NCI-H2107 (cell line): ENCODE results near the gene HSF4.
A peak's percentile ranks its signal among the peaks of the same experiment; 100 is the strongest.

Experiments
- DNase-seq: peaks from one replicate; lab custom pipeline; 2025; lab: John Stamatoyannopoulos, UW

Gene HSF4

GRCh38 chr16:67184995-67185650 lies 20.6 kb downstream of the HSF4 start:
- DNase-seq = peak; percentile 68

- no peak for DNase-seq
Measured at GRCh38 chr16:67185651-67186134, 21.1 kb downstream of the HSF4 start.

- DNase-seq = no peak
Measured at GRCh38 chr16:67186550-67186950, 22.0 kb downstream of the HSF4 start.

- no peak for DNase-seq
Measured at GRCh38 chr16:67187175-67187890, 22.8 kb downstream of the HSF4 start.

- no peak for DNase-seq
Measured at GRCh38 chr16:67188323-67188722, 23.8 kb downstream of the HSF4 start.

- no peak for DNase-seq
Measured at GRCh38 chr16:67188798-67189197, 24.3 kb downstream of the HSF4 start.

GRCh38 chr16:67190041-67190440 lies 25.5 kb downstream of the HSF4 start, which contains the start of gene EXOC3L1:
EXOC3L1 (minus strand) TSS chr16:67190136; CDS start chr16:67189676, 460 bp downstream.
- no peak for DNase-seq

GRCh38 chr16:67190448-67191399 lies 26.2 kb downstream of the HSF4 start:
- no peak for DNase-seq

- no peak for DNase-seq
Measured at GRCh38 chr16:67191411-67191994, 27.0 kb downstream of the HSF4 start.

- DNase-seq = peak; percentile 87
Measured at GRCh38 chr16:67191995-67192681, 27.6 kb downstream of the HSF4 start, which contains the start of gene E2F4. E2F4 (plus strand) TSS chr16:67192155; CDS start chr16:67192228, 73 bp downstream.

GRCh38 chr16:67192781-67193361 lies 28.3 kb downstream of the HSF4 start:
- DNase-seq = no peak

GRCh38 chr16:67193536-67193935 lies 29.0 kb downstream of the HSF4 start:
- DNase-seq = no peak

- DNase-seq = no peak
Measured at GRCh38 chr16:67194260-67194659, 29.7 kb downstream of the HSF4 start.

- DNase-seq = no peak
Measured at GRCh38 chr16:67195676-67196075, 31.1 kb downstream of the HSF4 start.

- DNase-seq = no peak
Measured at GRCh38 chr16:67196881-67197280, 32.3 kb downstream of the HSF4 start.

GRCh38 chr16:67197704-67198103 lies 33.2 kb downstream of the HSF4 start:
- DNase-seq = no peak

- no peak for DNase-seq
Measured at GRCh38 chr16:67198238-67198734, 33.7 kb downstream of the HSF4 start.

GRCh38 chr16:67199011-67199807 lies 34.7 kb downstream of the HSF4 start, which contains the start of gene ELMO3:
ELMO3 (plus strand) TSS chr16:67199131; CDS start chr16:67199327, 196 bp downstream.
- DNase-seq = no peak

- no peak for DNase-seq
Measured at GRCh38 chr16:67199808-67200198, 35.3 kb downstream of the HSF4 start.

GRCh38 chr16:67200491-67200890 lies 35.9 kb downstream of the HSF4 start:
- DNase-seq = no peak
